ENCODE measurements around the gene WNT9B. TPM values are rescaled to one million over a fixed set of nuclear protein-coding genes. Genes with fewer than 3 reads are reported as not detected.

The WNT9B gene
- total and polyA plus RNA-seq, 2 of the 13 experiments (the other 11 are each of a cell fraction or from before 2014, with no cell fraction given) = not detected

- peaks cover 9 to 30% of the 10 kb centered on the region in 2 experiments; a peak in 4 of 5 replicates for H3K27me3 ChIP-seq (ENCODE audit: control insufficient read depth in 1 of 2, insufficient read depth in 2 of 2, low read length in 2 of 2)
- in situ Hi-C loops (cut with HindIII; ENCODE audit: extremely low pct_ligation_motif_present, low pct_unique_long_range_greater_than_20kb) (no loop called here), intact Hi-C loops (cut with micrococcal nuclease; ENCODE audit: unreplicated experiment) (no loop called here)
- ChIA-PET CTCF (ENCODE audit: low intra/inter-chr PET ratio, low total read pairs) (no interaction called here), POLR2A (no interaction called here)
- no TSS peak for BruUV-seq (replicated peaks)
- no peak overlapping the region for H3K4me3 ChIP-seq (replicated peaks in 1 of 3; ENCODE audit: insufficient read depth in 1 of 3, low read depth in 2 of 3, low read length in 3 of 3)
- no peak overlapping the region for H3K27ac ChIP-seq (ENCODE audit: extremely low read length, insufficient read depth, low read length)
- peaks cover 4% of the 10 kb centered on the region for H3K4me1 ChIP-seq (ENCODE audit: insufficient read depth, low read length)
- no peak overlapping the region for H3K4me2 ChIP-seq (ENCODE audit: low read depth, low read length)
- no peak for ATAC-seq
- H3K9me3 ChIP-seq (ENCODE audit: low read length) = no peaks in the 10 kb centered on the region
- 25% methylated on average over 5 of the region's 5 CpGs for WGBS (ENCODE audit: low lambda C conversion rate)
- no peaks in the 10 kb centered on the region for H3K79me2 ChIP-seq (ENCODE audit: insufficient read depth, low read length)
- H3K9ac ChIP-seq (ENCODE audit: insufficient read depth, low read depth, low read length) = no peak overlapping the region
- no peak for FAIRE-seq
- TF ChIP-seq ATF1 (CRISPR knock-in tag; IDR thresholded peaks at IDR 0.05) = no peak
- TF ChIP-seq SRF (IDR thresholded peaks at IDR 0.05; ENCODE audit: low read depth, low read length) = no peak
- TF ChIP-seq NFIC (IDR thresholded peaks at IDR 0.05; ENCODE audit: low read length) = no peak
- TF ChIP-seq ZBTB38 (CRISPR knock-in tag; IDR thresholded peaks at IDR 0.05) = no peak
- TF ChIP-seq, protein P1, sequence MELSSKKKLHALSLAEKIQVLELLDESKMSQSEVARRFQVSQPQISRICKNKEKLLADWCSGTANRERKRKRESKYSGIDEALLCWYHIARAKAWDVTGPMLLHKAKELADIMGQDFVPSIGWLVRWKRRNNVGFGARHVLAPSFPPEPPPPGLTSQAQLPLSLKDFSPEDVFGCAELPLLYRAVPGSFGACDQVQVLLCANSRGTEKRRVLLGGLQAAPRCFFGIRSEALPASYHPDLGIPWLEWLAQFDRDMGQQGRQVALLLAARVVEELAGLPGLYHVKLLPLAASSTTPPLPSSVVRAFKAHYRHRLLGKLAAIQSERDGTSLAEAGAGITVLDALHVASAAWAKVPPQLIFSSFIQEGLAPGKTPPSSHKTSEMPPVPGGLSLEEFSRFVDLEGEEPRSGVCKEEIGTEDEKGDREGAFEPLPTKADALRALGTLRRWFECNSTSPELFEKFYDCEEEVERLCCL (CRISPR knock-in tag; IDR thresholded peaks at IDR 0.05; ENCODE audit: borderline replicate concordance) = no peak
- no peak for TF ChIP-seq GATAD2A (CRISPR knock-in tag; IDR thresholded peaks at IDR 0.05)
- no peak for TF ChIP-seq PAWR (CRISPR knock-in tag; IDR thresholded peaks at IDR 0.05; ENCODE audit: borderline replicate concordance)
- no peak for TF ChIP-seq ZNF367 (CRISPR knock-in tag; IDR thresholded peaks at IDR 0.05; ENCODE audit: borderline replicate concordance)
- no peak for TF ChIP-seq ZNF782 (CRISPR knock-in tag; IDR thresholded peaks at IDR 0.05; ENCODE audit: borderline replicate concordance)
- no peak for TF ChIP-seq KDM2A (CRISPR knock-in tag; IDR thresholded peaks at IDR 0.05; ENCODE audit: borderline replicate concordance, low read depth)
- no peak for TF ChIP-seq ISL2 (CRISPR knock-in tag; IDR thresholded peaks at IDR 0.05)
- TF ChIP-seq ZUFSP (CRISPR knock-in tag; IDR thresholded peaks at IDR 0.05; ENCODE audit: borderline replicate concordance) = no peak
- TF ChIP-seq PHB2 (IDR thresholded peaks at IDR 0.05; ENCODE audit: partially characterized antibody) = no peak
- H2AFZ ChIP-seq (ENCODE audit: low read length) = no peak overlapping the region
- H3K36me3 ChIP-seq (replicated peaks in 1 of 2; ENCODE audit: control insufficient read depth in 1 of 2, insufficient read depth in 2 of 2, low read length in 2 of 2) = no peaks in the 10 kb centered on the region
- no peaks in the 10 kb centered on the region for H4K20me1 ChIP-seq (ENCODE audit: insufficient read depth, low read length)
- DNase-seq (ENCODE audit: low spot score) = no peak
These were observed 8.6 kb downstream of the WNT9B start for GRCh38 chr17:46859996-46860395.
